Glutamatergic neuron (in vitro differentiated cells): Measurements from ENCODE around the gene PYCARD. TPM values are rescaled to one million over a fixed set of nuclear protein-coding genes. Genes with fewer than 3 reads are reported as not detected.
A peak's percentile ranks its signal among the peaks of the same experiment; 100 is the strongest.

Source experiments
- DNase-seq: peaks from one replicate; pipeline ENCODE4 v3.0.0; 2022
- H3K27ac Mint-ChIP-seq: one replicate; pipeline ENCODE4 v1.8.0; 2020; ENCODE audit warnings: mild to moderate bottlenecking, mixed read lengths, inconsistent platforms; ENCODE audit not compliant: unreplicated experiment
- H3K27me3 Mint-ChIP-seq: one replicate; pipeline ENCODE4 v1.8.0; 2020; ENCODE audit warnings: mild to moderate bottlenecking, moderate library complexity, mixed read lengths, inconsistent platforms; ENCODE audit not compliant: unreplicated experiment
- H3K36me3 Mint-ChIP-seq: one replicate; pipeline ENCODE4 v1.8.0; 2020; ENCODE audit warnings: mild to moderate bottlenecking, mixed read lengths, inconsistent platforms; ENCODE audit not compliant: unreplicated experiment
- H3K4me1 Mint-ChIP-seq: one replicate; pipeline ENCODE4 v1.8.0; 2020; ENCODE audit warnings: mild to moderate bottlenecking, low read depth, mixed read lengths, inconsistent platforms; ENCODE audit not compliant: unreplicated experiment
- H3K4me3 Mint-ChIP-seq: one replicate; pipeline ENCODE4 v1.8.0; 2020; ENCODE audit warnings: mild to moderate bottlenecking, mixed read lengths, inconsistent platforms; ENCODE audit not compliant: unreplicated experiment
- H3K9me3 Mint-ChIP-seq: one replicate; pipeline ENCODE4 v1.8.0; 2020; ENCODE audit warnings: mild to moderate bottlenecking, moderate library complexity, mixed read lengths, inconsistent platforms; ENCODE audit not compliant: unreplicated experiment
- CTCF ChIP-seq: fragments of 200-600 bp; sonication (generic); IDR thresholded peaks from one replicate; pipeline ENCODE4 v1.5.0; 2021; ENCODE audit not compliant: partially characterized antibody, unreplicated experiment
- total RNA-seq: library from RNA; stranded (reverse); fragmentation: NEBNext Ultra II Directional; extraction: Animal tissue kit (Norgen Biotek cat#: 25700); gene quantifications from one replicate; pipeline ENCODE4 v1.2.1, GENCODE V29; 2021; ENCODE audit not compliant: unreplicated experiment

Gene PYCARD
- total RNA-seq, 1 donor from 2014 or later, result 0.71 TPM

- Mint-ChIP-seq H3K27ac (peak overlapping the region; percentile 1), H3K4me3 (no peak overlapping the region), H3K27me3 (peaks cover 4% of the 10 kb centered on the region), H3K4me1 (no peaks in the 10 kb centered on the region), H3K36me3 (peaks cover 6% of the 10 kb centered on the region), H3K9me3 (peaks cover 2% of the 10 kb centered on the region)
- TF ChIP-seq CTCF, result no peak
- DNase-seq, result no peak
Observed at GRCh38 chr16:31190061-31190460, 12.5 kb downstream of the PYCARD start.

GRCh38 chr16:31189412-31189778, 13.2 kb downstream of the PYCARD start:
- peaks cover 2% of the 10 kb centered on the region for H3K9me3 Mint-ChIP-seq
- H3K36me3 Mint-ChIP-seq, result peaks cover 6% of the 10 kb centered on the region
- peaks cover 4% of the 10 kb centered on the region for H3K27me3 Mint-ChIP-seq
- H3K27ac Mint-ChIP-seq, result no peak overlapping the region
- H3K4me1 Mint-ChIP-seq, result no peaks in the 10 kb centered on the region
- no peak for DNase-seq
- no peak overlapping the region for H3K4me3 Mint-ChIP-seq
- no peak for TF ChIP-seq CTCF

GRCh38 chr16:31188450-31189411, 13.8 kb downstream of the PYCARD start:
- no peak for TF ChIP-seq CTCF
- no peak overlapping the region for H3K4me3 Mint-ChIP-seq
- no peak for DNase-seq
- peaks cover 4% of the 10 kb centered on the region for H3K27me3 Mint-ChIP-seq
- no peaks in the 10 kb centered on the region for H3K4me1 Mint-ChIP-seq
- H3K36me3 Mint-ChIP-seq, result peaks cover 8% of the 10 kb centered on the region
- no peak overlapping the region for H3K27ac Mint-ChIP-seq
- peaks cover 4% of the 10 kb centered on the region for H3K9me3 Mint-ChIP-seq

- no peak for DNase-seq
- peaks cover 9% of the 10 kb centered on the region for H3K36me3 Mint-ChIP-seq
- H3K9me3 Mint-ChIP-seq, result peaks cover 4% of the 10 kb centered on the region
- peaks cover 8% of the 10 kb centered on the region for H3K27me3 Mint-ChIP-seq
- H3K27ac Mint-ChIP-seq, result no peak overlapping the region
- TF ChIP-seq CTCF, result no peak
- peaks cover 4% of the 10 kb centered on the region for H3K4me1 Mint-ChIP-seq
- H3K4me3 Mint-ChIP-seq, result no peak overlapping the region
Observed at GRCh38 chr16:31187808-31188189, 14.8 kb downstream of the PYCARD start.
